ENCODE measurements around the gene SLC38A8.

- TF ChIP-seq CTCF (IDR thresholded peaks at IDR 0.05; ENCODE audit: low read depth, low read length, poor library complexity, severe bottlenecking) (no peak), EZH2phosphoT487 (IDR thresholded peaks at IDR 0.05; ENCODE audit: borderline replicate concordance, low read length) (no peak)
Measured at GRCh38 chr16:84048270-84048669, 5.7 kb upstream of the SLC38A8 start.

Data from DOHH2 (cell line).